Measurements from ENCODE around the gene DNM3. TPM values are rescaled to one million over a fixed set of nuclear protein-coding genes. Genes with fewer than 3 reads are reported as not detected.

DNM3 gene
- total RNA-seq, 1 experiment from 2014 or later = 0.45 TPM

DNA sequence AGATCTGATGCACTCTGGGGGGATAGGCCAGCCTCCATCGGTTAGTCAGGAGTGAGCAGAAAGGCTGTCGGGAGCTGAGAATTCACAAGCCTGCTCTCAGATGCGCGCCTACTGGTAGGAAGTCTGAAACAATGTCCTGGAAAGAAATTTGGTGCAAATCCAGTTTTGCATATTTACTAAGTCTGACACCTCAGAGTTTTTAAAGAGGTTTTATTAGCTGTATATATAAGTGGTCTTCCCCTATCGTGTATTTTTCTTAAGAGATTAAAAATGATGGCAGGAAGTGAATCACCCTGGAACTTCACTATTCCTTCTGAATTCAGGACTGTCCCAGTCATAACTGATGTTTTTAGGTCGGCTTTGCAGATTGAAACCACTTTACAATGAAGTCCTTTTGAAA is 479.4 kb downstream of the DNM3 start:
- H2AFZ ChIP-seq (ENCODE audit: low read length) = no peak overlapping the region

DNA sequence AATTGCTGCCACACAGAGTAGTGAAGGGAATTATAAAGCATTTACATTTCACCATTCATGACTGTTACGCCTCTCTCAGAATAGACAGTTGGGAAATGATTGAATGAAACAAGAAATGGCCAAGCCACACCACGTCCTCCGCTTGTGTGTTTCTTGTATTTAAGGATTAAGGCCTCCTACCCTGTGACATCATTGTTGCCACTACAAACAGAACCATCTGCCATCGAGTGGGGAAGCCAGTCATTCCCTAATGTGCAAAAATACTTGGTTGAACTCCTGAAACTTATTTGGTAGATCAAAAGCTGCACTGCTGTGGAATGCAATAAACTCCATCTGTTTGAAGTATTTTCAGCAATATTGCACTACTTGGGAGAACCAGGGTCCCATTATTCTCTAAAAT is 480.2 kb downstream of the DNM3 start:
- H3K36me3 ChIP-seq (ENCODE audit: insufficient read depth, low read length) = no peaks in the 10 kb centered on the region
- H3K79me2 ChIP-seq (ENCODE audit: low read length) = no peaks in the 10 kb centered on the region
- H3K9me2 ChIP-seq (replicated peaks; ENCODE audit: insufficient read depth, low read length) = no peaks in the 10 kb centered on the region
- H3K4me2 ChIP-seq (ENCODE audit: low read depth, low read length, poor library complexity, severe bottlenecking) = no peak overlapping the region
- H3K9ac ChIP-seq (ENCODE audit: low read length) = no peak overlapping the region
- H3K27me3 ChIP-seq (ENCODE audit: low read length) = no peaks in the 10 kb centered on the region
- no peak for DNase-seq
- H3K9me3 ChIP-seq (ENCODE audit: low read length) = no peaks in the 10 kb centered on the region
- no peak overlapping the region for H3K4me3 ChIP-seq (ENCODE audit: low read length)
- no peaks in the 10 kb centered on the region for H4K20me1 ChIP-seq (ENCODE audit: insufficient read depth, low read depth, low read length)
- no peaks in the 10 kb centered on the region for H3K4me1 ChIP-seq (ENCODE audit: low read length)
- no peak overlapping the region for H3K27ac ChIP-seq (ENCODE audit: low read length)
- H2AFZ ChIP-seq (ENCODE audit: low read length) = no peak overlapping the region

More for the DNA sequence above, 479.4 kb downstream of the DNM3 start:
- Histone ChIP-seq H3K4me3 (ENCODE audit: low read length) (no peak overlapping the region), H3K36me3 (ENCODE audit: insufficient read depth, low read length) (no peaks in the 10 kb centered on the region), H3K9me2 (replicated peaks; ENCODE audit: insufficient read depth, low read length) (no peaks in the 10 kb centered on the region), H3K4me2 (ENCODE audit: low read depth, low read length, poor library complexity, severe bottlenecking) (no peak overlapping the region), H3K4me1 (ENCODE audit: low read length) (no peaks in the 10 kb centered on the region), H4K20me1 (ENCODE audit: insufficient read depth, low read depth, low read length) (no peaks in the 10 kb centered on the region), H3K9me3 (ENCODE audit: low read length) (no peaks in the 10 kb centered on the region), H3K9ac (ENCODE audit: low read length) (no peak overlapping the region), H3K79me2 (ENCODE audit: low read length) (no peaks in the 10 kb centered on the region), H3K27me3 (ENCODE audit: low read length) (no peaks in the 10 kb centered on the region), H3K27ac (ENCODE audit: low read length) (no peak overlapping the region)
- DNase-seq = no peak

- Histone ChIP-seq H3K4me1 (ENCODE audit: low read length) (no peaks in the 10 kb centered on the region), H3K9me3 (ENCODE audit: low read length) (no peaks in the 10 kb centered on the region), H3K4me2 (ENCODE audit: low read depth, low read length, poor library complexity, severe bottlenecking) (no peak overlapping the region), H3K79me2 (ENCODE audit: low read length) (no peaks in the 10 kb centered on the region), H2AFZ (ENCODE audit: low read length) (no peak overlapping the region), H3K36me3 (ENCODE audit: insufficient read depth, low read length) (no peaks in the 10 kb centered on the region), H3K9ac (ENCODE audit: low read length) (no peak overlapping the region), H3K27ac (ENCODE audit: low read length) (no peak overlapping the region), H4K20me1 (ENCODE audit: insufficient read depth, low read depth, low read length) (no peaks in the 10 kb centered on the region), H3K9me2 (replicated peaks; ENCODE audit: insufficient read depth, low read length) (no peaks in the 10 kb centered on the region), H3K27me3 (ENCODE audit: low read length) (no peaks in the 10 kb centered on the region), H3K4me3 (ENCODE audit: low read length) (no peak overlapping the region)
- DNase-seq = no peak
These were observed 481.1 kb downstream of the DNM3 start for GRCh38 chr1:172322219-172323061.

GRCh38 chr1:172323686-172324085 is 482.4 kb downstream of the DNM3 start:
- H3K27me3 ChIP-seq (ENCODE audit: low read length) = no peaks in the 10 kb centered on the region
- no peak overlapping the region for H2AFZ ChIP-seq (ENCODE audit: low read length)
- no peaks in the 10 kb centered on the region for H4K20me1 ChIP-seq (ENCODE audit: insufficient read depth, low read depth, low read length)
- no peaks in the 10 kb centered on the region for H3K79me2 ChIP-seq (ENCODE audit: low read length)
- no peak overlapping the region for H3K4me3 ChIP-seq (ENCODE audit: low read length)
- H3K9me3 ChIP-seq (ENCODE audit: low read length) = no peaks in the 10 kb centered on the region
- no peak overlapping the region for H3K4me2 ChIP-seq (ENCODE audit: low read depth, low read length, poor library complexity, severe bottlenecking)
- H3K36me3 ChIP-seq (ENCODE audit: insufficient read depth, low read length) = no peaks in the 10 kb centered on the region
- H3K9me2 ChIP-seq (replicated peaks; ENCODE audit: insufficient read depth, low read length) = no peaks in the 10 kb centered on the region
- H3K27ac ChIP-seq (ENCODE audit: low read length) = no peak overlapping the region
- DNase-seq = no peak
- H3K4me1 ChIP-seq (ENCODE audit: low read length) = no peaks in the 10 kb centered on the region
- H3K9ac ChIP-seq (ENCODE audit: low read length) = no peak overlapping the region

DNA sequence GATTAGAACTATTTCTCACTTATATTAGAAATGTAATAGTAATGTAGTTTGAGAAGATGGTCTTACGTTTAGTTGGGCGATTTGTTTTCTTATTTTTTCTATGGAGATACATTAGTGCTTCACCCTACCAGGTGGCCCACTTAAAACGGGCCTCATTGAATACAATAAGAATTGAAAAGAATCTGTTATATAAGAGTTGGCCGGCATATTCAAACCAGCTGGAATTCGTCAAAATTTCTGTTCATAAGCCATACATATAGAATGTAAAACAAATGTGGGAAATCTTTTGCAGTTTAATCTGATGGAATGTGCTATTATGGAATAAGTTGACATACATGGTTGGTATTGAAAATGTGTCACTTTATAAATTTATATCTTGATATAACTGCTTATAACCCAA is 482.8 kb downstream of the DNM3 start:
- Histone ChIP-seq H3K27ac (ENCODE audit: low read length) (no peak overlapping the region), H3K27me3 (ENCODE audit: low read length) (no peaks in the 10 kb centered on the region), H3K9me2 (replicated peaks; ENCODE audit: insufficient read depth, low read length) (no peaks in the 10 kb centered on the region), H4K20me1 (ENCODE audit: insufficient read depth, low read depth, low read length) (no peaks in the 10 kb centered on the region), H3K4me3 (ENCODE audit: low read length) (no peak overlapping the region), H3K9ac (ENCODE audit: low read length) (no peak overlapping the region), H3K79me2 (ENCODE audit: low read length) (no peaks in the 10 kb centered on the region), H2AFZ (ENCODE audit: low read length) (no peak overlapping the region), H3K4me1 (ENCODE audit: low read length) (no peaks in the 10 kb centered on the region), H3K9me3 (ENCODE audit: low read length) (no peaks in the 10 kb centered on the region), H3K36me3 (ENCODE audit: insufficient read depth, low read length) (no peaks in the 10 kb centered on the region), H3K4me2 (ENCODE audit: low read depth, low read length, poor library complexity, severe bottlenecking) (no peak overlapping the region)
- DNase-seq = no peak

GRCh38 chr1:172324761-172325160 is 483.5 kb downstream of the DNM3 start:
- H3K4me3 ChIP-seq (ENCODE audit: low read length) = no peak overlapping the region
- H3K79me2 ChIP-seq (ENCODE audit: low read length) = no peaks in the 10 kb centered on the region
- H3K4me2 ChIP-seq (ENCODE audit: low read depth, low read length, poor library complexity, severe bottlenecking) = no peak overlapping the region
- H3K9me2 ChIP-seq (replicated peaks; ENCODE audit: insufficient read depth, low read length) = no peaks in the 10 kb centered on the region
- H3K4me1 ChIP-seq (ENCODE audit: low read length) = no peaks in the 10 kb centered on the region
- H3K27me3 ChIP-seq (ENCODE audit: low read length) = no peaks in the 10 kb centered on the region
- H3K9me3 ChIP-seq (ENCODE audit: low read length) = no peaks in the 10 kb centered on the region
- H4K20me1 ChIP-seq (ENCODE audit: insufficient read depth, low read depth, low read length) = no peaks in the 10 kb centered on the region
- H2AFZ ChIP-seq (ENCODE audit: low read length) = no peak overlapping the region
- DNase-seq = no peak
- H3K27ac ChIP-seq (ENCODE audit: low read length) = no peak overlapping the region
- H3K36me3 ChIP-seq (ENCODE audit: insufficient read depth, low read length) = no peaks in the 10 kb centered on the region
- H3K9ac ChIP-seq (ENCODE audit: low read length) = no peak overlapping the region

DNA sequence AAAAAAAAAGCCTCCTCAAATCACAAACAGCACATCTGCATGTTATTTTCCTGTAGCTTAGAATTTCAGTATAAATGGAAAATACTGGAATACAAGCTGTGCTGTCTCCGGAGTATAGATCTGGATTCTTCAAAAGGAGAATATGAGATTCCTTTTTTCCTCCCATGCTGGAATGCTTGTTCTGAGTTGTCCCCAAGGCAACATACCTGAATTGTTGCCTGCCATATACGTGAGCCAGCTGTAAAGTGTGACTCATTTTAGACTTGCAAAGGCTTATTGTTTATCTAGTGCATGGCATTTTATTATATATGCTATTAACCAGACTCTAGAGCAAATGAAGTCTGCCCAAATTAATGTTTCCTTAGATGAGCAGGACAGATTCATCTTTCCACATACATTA is 484.2 kb downstream of the DNM3 start:
- Histone ChIP-seq H3K9me2 (replicated peaks; ENCODE audit: insufficient read depth, low read length) (no peaks in the 10 kb centered on the region), H3K4me2 (ENCODE audit: low read depth, low read length, poor library complexity, severe bottlenecking) (no peak overlapping the region), H3K4me1 (ENCODE audit: low read length) (no peaks in the 10 kb centered on the region), H4K20me1 (ENCODE audit: insufficient read depth, low read depth, low read length) (no peaks in the 10 kb centered on the region), H3K79me2 (ENCODE audit: low read length) (no peaks in the 10 kb centered on the region), H3K27me3 (ENCODE audit: low read length) (no peaks in the 10 kb centered on the region), H3K9ac (ENCODE audit: low read length) (no peak overlapping the region), H3K9me3 (ENCODE audit: low read length) (no peaks in the 10 kb centered on the region), H2AFZ (ENCODE audit: low read length) (no peak overlapping the region), H3K4me3 (ENCODE audit: low read length) (no peak overlapping the region), H3K27ac (ENCODE audit: low read length) (no peak overlapping the region), H3K36me3 (ENCODE audit: insufficient read depth, low read length) (no peaks in the 10 kb centered on the region)
- no peak for DNase-seq

GRCh38 chr1:172326136-172326535 is 484.8 kb downstream of the DNM3 start:
- no peaks in the 10 kb centered on the region for H3K9me2 ChIP-seq (replicated peaks; ENCODE audit: insufficient read depth, low read length)
- no peaks in the 10 kb centered on the region for H3K79me2 ChIP-seq (ENCODE audit: low read length)
- H3K4me1 ChIP-seq (ENCODE audit: low read length) = no peaks in the 10 kb centered on the region
- DNase-seq = no peak
- H3K27ac ChIP-seq (ENCODE audit: low read length) = no peak overlapping the region
- no peaks in the 10 kb centered on the region for H3K9me3 ChIP-seq (ENCODE audit: low read length)
- no peaks in the 10 kb centered on the region for H3K27me3 ChIP-seq (ENCODE audit: low read length)
- no peak overlapping the region for H3K4me3 ChIP-seq (ENCODE audit: low read length)
- H3K36me3 ChIP-seq (ENCODE audit: insufficient read depth, low read length) = no peaks in the 10 kb centered on the region
- H4K20me1 ChIP-seq (ENCODE audit: insufficient read depth, low read depth, low read length) = no peaks in the 10 kb centered on the region
- no peak overlapping the region for H3K9ac ChIP-seq (ENCODE audit: low read length)
- no peak overlapping the region for H2AFZ ChIP-seq (ENCODE audit: low read length)
- H3K4me2 ChIP-seq (ENCODE audit: low read depth, low read length, poor library complexity, severe bottlenecking) = no peak overlapping the region
